GM12878 (cell line): Measurements from ENCODE around the gene FKBP15. TPM values are rescaled to one million over a fixed set of nuclear protein-coding genes. Genes with fewer than 3 reads are reported as not detected.

Experiments used
- CHD1 ChIP-seq: IDR thresholded peaks from 2 replicates; pipeline ENCODE4 v1.6.1; 2012; ENCODE audit warnings: low read depth, low read length, improper control_type of control experiment
- E4F1 ChIP-seq: fragments of 450-650 bp; IDR thresholded peaks from 2 replicates; pipeline ENCODE4 v1.6.1; 2018; ENCODE audit warnings: borderline replicate concordance, mild to moderate bottlenecking; ENCODE audit not compliant: partially characterized antibody
- FOS ChIP-seq: IDR thresholded peaks from 3 replicates; pipeline ENCODE4 v1.6.1; 2011; ENCODE audit warnings: borderline replicate concordance; ENCODE audit not compliant: insufficient read length; ENCODE audit errors: extremely low read depth
- KLF5 ChIP-seq: fragments of 450-650 bp; IDR thresholded peaks from 2 replicates; pipeline ENCODE4 v1.6.1; 2014; ENCODE audit warnings: mild to moderate bottlenecking; ENCODE audit not compliant: partially characterized antibody
- MEF2B ChIP-seq: fragments of 450-650 bp; IDR thresholded peaks from 2 replicates; pipeline ENCODE4 v1.6.1; 2018; ENCODE audit warnings: mild to moderate bottlenecking, moderate library complexity; ENCODE audit not compliant: partially characterized antibody, poor library complexity, severe bottlenecking
- NR2C1 ChIP-seq: fragments of 450-650 bp; IDR thresholded peaks from 2 replicates; pipeline ENCODE4 v1.6.1; 2017; ENCODE audit warnings: antibody characterized with exemption, mild to moderate bottlenecking, moderate library complexity
- NR2C2 ChIP-seq: IDR thresholded peaks from 2 replicates; pipeline ENCODE4 v1.6.1; 2011; ENCODE audit warnings: borderline replicate concordance, low read depth; ENCODE audit not compliant: control insufficient read depth, insufficient read length
- PAX5 ChIP-seq: IDR thresholded peaks from 2 replicates; pipeline ENCODE4 v1.6.1; 2011; ENCODE audit warnings: low read depth, low read length, borderline replicate concordance
- POLR2AphosphoS2 ChIP-seq: IDR thresholded peaks from 2 replicates; pipeline ENCODE4 v1.6.1; 2011; ENCODE audit warnings: low read depth, mild to moderate bottlenecking, low read length, improper control_type of control experiment, moderate library complexity
- PRDM15 ChIP-seq: fragments of 450-650 bp; formaldehyde crosslinking; IDR thresholded peaks from 2 replicates; pipeline ENCODE4 v1.4.0; 2020; ENCODE audit warnings: mild to moderate bottlenecking, moderate library complexity
- SPI1 ChIP-seq: IDR thresholded peaks from 2 replicates; pipeline ENCODE4 v1.6.1; 2011; ENCODE audit warnings: low read depth, mild to moderate bottlenecking, low read length, moderate library complexity, borderline replicate concordance; ENCODE audit not compliant: insufficient read depth
- TBL1XR1 ChIP-seq: IDR thresholded peaks from 2 replicates; pipeline ENCODE4 v1.6.1; 2012; ENCODE audit warnings: low read depth, low read length, improper control_type of control experiment
- ZNF274 ChIP-seq: IDR thresholded peaks from one replicate; pipeline ENCODE4 v1.8.0; 2011; ENCODE audit not compliant: insufficient read length, insufficient read depth
- ZNF622 ChIP-seq: fragments of 450-650 bp; IDR thresholded peaks from 2 replicates; pipeline ENCODE4 v1.6.1; 2017; ENCODE audit warnings: mild to moderate bottlenecking, inconsistent platforms
- polyA plus RNA-seq, 11 experiments: library from polyadenylated mRNA; depleted of rRNA in 4 of 11; unstranded in 6 of 11; stranded (reverse) in 5 of 11; fragments of >200 nt; fragmentation: Nextera tagmentation in 4 of 11; fragmentation: Illumina TruSeq in 1 of 11; extraction: Ambion mirVana in 4 of 11; extraction: Trizol in 1 of 11; gene quantifications; 1 replicate in 1 of 11; 2 replicates in 10 of 11; pipeline versions ENCODE4 v1.2.1 to v1.2.3, GENCODE V29; 2011 to 2016; ENCODE audit warnings: inconsistent platforms in 2 of 11, missing spikeins in 2 of 11, low read depth in 1 of 11
- total RNA-seq, 4 experiments: library from RNA; depleted of rRNA in 3 of 4; stranded (reverse); fragments of >200 nt in 3 of 4; fragmentation: Illumina TruSeq in 1 of 4; extraction: Trizol in 1 of 4; gene quantifications; 2 replicates each; pipeline versions ENCODE4 v1.2.1 to v1.2.3, GENCODE V29; 2013 to 2021
- TF ChIP-seq, protein P1 (sequence below): fragments of 450-650 bp; IDR thresholded peaks from 2 replicates; pipeline ENCODE4 v1.6.1; 2017; ENCODE audit warnings: mild to moderate bottlenecking, moderate library complexity
- TF ChIP-seq, protein P2 (sequence below): IDR thresholded peaks from 2 replicates; pipeline ENCODE4 v1.6.1; 2012; ENCODE audit warnings: low read depth, low read length, improper control_type of control experiment

Gene FKBP15
- total and polyA plus RNA-seq, 10 of the 15 experiments (the other 5 are each of a cell fraction or from before 2014, with no cell fraction given), result 5.0 to 53.4 (median 21.2) TPM

DNA sequence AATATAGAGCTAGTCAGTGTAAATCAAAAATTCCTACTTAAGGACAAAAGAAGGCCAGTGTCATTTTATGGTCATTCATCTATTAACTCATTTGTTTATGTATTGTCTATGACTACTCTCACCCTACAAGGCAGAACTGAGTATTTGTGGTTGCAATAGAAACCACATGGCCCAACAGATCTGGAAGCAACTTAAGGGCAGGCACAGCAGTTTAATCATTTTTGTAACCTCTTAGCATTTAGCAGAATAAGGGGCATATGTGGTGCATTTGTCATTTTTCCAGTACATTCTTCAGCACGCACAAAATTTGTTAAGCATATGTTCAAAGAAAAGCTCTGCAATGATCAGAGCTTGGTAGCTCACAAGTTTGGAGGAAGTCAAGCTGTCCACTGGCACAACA lies 1.1 kb downstream of the FKBP15 start (continued):
- TF ChIP-seq, protein P1, sequence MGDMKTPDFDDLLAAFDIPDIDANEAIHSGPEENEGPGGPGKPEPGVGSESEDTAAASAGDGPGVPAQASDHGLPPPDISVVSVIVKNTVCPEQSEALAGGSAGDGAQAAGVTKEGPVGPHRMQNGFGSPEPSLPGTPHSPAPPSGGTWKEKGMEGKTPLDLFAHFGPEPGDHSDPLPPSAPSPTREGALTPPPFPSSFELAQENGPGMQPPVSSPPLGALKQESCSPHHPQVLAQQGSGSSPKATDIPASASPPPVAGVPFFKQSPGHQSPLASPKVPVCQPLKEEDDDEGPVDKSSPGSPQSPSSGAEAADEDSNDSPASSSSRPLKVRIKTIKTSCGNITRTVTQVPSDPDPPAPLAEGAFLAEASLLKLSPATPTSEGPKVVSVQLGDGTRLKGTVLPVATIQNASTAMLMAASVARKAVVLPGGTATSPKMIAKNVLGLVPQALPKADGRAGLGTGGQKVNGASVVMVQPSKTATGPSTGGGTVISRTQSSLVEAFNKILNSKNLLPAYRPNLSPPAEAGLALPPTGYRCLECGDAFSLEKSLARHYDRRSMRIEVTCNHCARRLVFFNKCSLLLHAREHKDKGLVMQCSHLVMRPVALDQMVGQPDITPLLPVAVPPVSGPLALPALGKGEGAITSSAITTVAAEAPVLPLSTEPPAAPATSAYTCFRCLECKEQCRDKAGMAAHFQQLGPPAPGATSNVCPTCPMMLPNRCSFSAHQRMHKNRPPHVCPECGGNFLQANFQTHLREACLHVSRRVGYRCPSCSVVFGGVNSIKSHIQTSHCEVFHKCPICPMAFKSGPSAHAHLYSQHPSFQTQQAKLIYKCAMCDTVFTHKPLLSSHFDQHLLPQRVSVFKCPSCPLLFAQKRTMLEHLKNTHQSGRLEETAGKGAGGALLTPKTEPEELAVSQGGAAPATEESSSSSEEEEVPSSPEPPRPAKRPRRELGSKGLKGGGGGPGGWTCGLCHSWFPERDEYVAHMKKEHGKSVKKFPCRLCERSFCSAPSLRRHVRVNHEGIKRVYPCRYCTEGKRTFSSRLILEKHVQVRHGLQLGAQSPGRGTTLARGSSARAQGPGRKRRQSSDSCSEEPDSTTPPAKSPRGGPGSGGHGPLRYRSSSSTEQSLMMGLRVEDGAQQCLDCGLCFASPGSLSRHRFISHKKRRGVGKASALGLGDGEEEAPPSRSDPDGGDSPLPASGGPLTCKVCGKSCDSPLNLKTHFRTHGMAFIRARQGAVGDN, result no peak
- TF ChIP-seq POLR2AphosphoS2 (no peak), NR2C2 (no peak), PAX5 (0 out of 2 replicates have a peak, but pooled peaks have one; percentile 41), CHD1 (no peak), KLF5 (no peak), ZNF622 (no peak), SPI1 (peak; percentile 80; the same call in 1 of the 2 replicates), ZNF274 (no peak), E4F1 (peak; percentile 65), NR2C1 (no peak), MEF2B (peak; percentile 11), PRDM15 (no peak), FOS (no peak), TBL1XR1 (peak; percentile 69; the same call in 1 of the 2 replicates)
- TF ChIP-seq, protein P2, sequence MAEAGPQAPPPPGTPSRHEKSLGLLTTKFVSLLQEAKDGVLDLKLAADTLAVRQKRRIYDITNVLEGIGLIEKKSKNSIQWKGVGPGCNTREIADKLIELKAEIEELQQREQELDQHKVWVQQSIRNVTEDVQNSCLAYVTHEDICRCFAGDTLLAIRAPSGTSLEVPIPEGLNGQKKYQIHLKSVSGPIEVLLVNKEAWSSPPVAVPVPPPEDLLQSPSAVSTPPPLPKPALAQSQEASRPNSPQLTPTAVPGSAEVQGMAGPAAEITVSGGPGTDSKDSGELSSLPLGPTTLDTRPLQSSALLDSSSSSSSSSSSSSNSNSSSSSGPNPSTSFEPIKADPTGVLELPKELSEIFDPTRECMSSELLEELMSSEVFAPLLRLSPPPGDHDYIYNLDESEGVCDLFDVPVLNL, result no peak
